Breast epithelium (tissue), 3 donors: ENCODE measurements around the gene ARIH1.

Experiments used
- POLR2AphosphoS5 ChIP-seq, 3 donors: sonication (generic); formaldehyde crosslinking; IDR thresholded peaks; one replicate each; pipeline ENCODE4 v1.6.1; 2017; ENCODE audit warnings: antibody characterized with exemption in 3 of 3
- TF ChIP-seq, protein P1 (sequence below), 3 donors: fragments of 450-650 bp; IDR thresholded peaks; one replicate each; pipeline ENCODE4 v1.5.1; 2016 to 2017; ENCODE audit warnings: antibody characterized with exemption in 3 of 3, mild to moderate bottlenecking in 3 of 3, moderate library complexity in 3 of 3

GRCh38 chr15:72493220-72493619 is 19.1 kb downstream of the ARIH1 start:
- TF ChIP-seq, protein P1, sequence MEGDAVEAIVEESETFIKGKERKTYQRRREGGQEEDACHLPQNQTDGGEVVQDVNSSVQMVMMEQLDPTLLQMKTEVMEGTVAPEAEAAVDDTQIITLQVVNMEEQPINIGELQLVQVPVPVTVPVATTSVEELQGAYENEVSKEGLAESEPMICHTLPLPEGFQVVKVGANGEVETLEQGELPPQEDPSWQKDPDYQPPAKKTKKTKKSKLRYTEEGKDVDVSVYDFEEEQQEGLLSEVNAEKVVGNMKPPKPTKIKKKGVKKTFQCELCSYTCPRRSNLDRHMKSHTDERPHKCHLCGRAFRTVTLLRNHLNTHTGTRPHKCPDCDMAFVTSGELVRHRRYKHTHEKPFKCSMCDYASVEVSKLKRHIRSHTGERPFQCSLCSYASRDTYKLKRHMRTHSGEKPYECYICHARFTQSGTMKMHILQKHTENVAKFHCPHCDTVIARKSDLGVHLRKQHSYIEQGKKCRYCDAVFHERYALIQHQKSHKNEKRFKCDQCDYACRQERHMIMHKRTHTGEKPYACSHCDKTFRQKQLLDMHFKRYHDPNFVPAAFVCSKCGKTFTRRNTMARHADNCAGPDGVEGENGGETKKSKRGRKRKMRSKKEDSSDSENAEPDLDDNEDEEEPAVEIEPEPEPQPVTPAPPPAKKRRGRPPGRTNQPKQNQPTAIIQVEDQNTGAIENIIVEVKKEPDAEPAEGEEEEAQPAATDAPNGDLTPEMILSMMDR (IDR thresholded peaks at IDR 0.05), result no peak
- no peak for TF ChIP-seq POLR2AphosphoS5 (IDR thresholded peaks at IDR 0.05)
